Body of pancreas (tissue), 4 donors: Measurements from ENCODE around the gene TCF7L1.

Experiments
- CTCF ChIP-seq, 7 experiments: fragments of 450-650 bp in 4 of 7; fragments of 200-600 bp in 3 of 7; sonication (generic) in 3 of 7; IDR thresholded peaks; one replicate each; pipeline ENCODE4 v1.5.1; 2016 to 2019; ENCODE audit warnings: antibody characterized with exemption in 7 of 7
- POLR2A ChIP-seq, 3 donors: fragments of 450-650 bp; IDR thresholded peaks; one replicate each; pipeline ENCODE4 v1.6.1; 2016; ENCODE audit warnings: antibody characterized with exemption in 3 of 3, mild to moderate bottlenecking in 2 of 3

- TF ChIP-seq CTCF (IDR thresholded peaks at IDR 0.05) (no peak), POLR2A (IDR thresholded peaks at IDR 0.05) (no peak)
Observed at GRCh38 chr2:85309699-85310321, 176.6 kb downstream of the TCF7L1 start.
